ENCODE measurements around the gene ABL1.

The ABL1 gene

GRCh38 chr9:130872093-130872492 lies 37.0 kb downstream of the ABL1 start:
- DNase-seq (ENCODE audit: low read depth): no peak

DNA sequence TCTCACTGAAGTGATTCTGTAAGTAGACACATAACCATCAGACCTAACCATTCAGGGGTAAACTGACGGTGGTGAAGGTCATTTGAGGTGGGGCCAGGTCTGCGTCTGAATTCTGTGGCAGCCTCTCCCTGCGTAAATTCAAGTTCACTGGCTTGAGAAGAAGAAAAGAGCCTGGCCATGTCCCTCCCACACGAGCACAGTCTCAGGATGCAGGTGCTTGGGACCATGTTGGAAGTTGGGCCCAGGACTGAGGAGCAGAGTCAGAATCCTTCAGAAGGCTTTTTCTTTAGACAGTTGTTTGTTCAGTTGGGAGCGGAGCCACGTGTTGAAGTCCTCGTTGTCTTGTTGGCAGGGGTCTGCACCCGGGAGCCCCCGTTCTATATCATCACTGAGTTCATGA lies 37.5 kb downstream of the ABL1 start:
- no peak for DNase-seq (ENCODE audit: low read depth)

- no peak for DNase-seq (ENCODE audit: low read depth)
Measured at GRCh38 chr9:130872912-130873503, 38.0 kb downstream of the ABL1 start.

DNA sequence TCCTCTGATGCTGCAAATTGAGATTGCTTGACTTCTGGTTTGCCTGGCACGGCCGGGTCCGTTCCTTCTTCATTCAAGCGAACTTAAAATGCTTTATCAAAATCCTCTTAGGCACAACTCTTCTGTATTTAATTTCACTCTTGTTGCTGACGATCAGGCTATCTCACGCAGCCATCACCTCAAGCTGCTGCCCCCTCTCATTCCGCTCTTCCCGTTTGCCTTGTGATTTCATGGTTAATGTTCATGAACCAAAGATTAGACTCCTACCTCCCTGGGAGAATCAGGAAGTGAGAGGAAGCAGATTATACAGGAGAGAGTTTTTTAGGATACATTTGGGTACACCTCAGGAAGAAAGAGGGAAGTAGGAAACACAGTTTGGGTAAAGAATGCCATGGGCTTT lies 38.9 kb downstream of the ABL1 start:
- DNase-seq (ENCODE audit: low read depth): no peak

GRCh38 chr9:130874783-130875182 lies 39.7 kb downstream of the ABL1 start:
- DNase-seq (ENCODE audit: low read depth): no peak

- no peak for DNase-seq (ENCODE audit: low read depth)
Measured at GRCh38 chr9:130877300-130877699, 42.2 kb downstream of the ABL1 start.

- DNase-seq (ENCODE audit: low read depth): no peak
Measured at GRCh38 chr9:130878295-130878694, 43.2 kb downstream of the ABL1 start.

DNA sequence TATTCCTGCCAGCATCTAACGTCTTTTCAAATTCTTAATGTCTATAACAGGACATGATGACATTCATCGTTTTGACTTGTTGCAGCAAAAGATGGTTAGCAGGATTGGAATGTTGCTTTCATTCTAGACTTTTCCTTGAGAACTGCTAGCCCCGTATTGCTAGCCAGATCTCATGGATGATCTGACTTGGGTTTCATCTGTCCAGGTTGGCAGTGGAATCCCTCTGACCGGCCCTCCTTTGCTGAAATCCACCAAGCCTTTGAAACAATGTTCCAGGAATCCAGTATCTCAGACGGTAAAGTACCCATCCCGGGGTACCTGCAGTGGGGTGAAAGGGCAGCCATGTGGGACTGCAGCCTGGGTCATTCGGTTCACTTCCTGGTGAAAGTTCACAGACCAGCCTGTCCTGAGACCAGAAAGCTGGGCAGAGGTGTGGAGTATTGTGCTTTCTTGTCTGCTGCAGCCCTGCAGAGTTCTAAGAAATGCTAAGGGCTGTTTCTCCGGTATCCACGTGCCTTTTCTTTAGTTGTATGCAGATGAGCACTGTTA lies 44.9 kb downstream of the ABL1 start:
- no peak for DNase-seq (ENCODE audit: low read depth)

DNA sequence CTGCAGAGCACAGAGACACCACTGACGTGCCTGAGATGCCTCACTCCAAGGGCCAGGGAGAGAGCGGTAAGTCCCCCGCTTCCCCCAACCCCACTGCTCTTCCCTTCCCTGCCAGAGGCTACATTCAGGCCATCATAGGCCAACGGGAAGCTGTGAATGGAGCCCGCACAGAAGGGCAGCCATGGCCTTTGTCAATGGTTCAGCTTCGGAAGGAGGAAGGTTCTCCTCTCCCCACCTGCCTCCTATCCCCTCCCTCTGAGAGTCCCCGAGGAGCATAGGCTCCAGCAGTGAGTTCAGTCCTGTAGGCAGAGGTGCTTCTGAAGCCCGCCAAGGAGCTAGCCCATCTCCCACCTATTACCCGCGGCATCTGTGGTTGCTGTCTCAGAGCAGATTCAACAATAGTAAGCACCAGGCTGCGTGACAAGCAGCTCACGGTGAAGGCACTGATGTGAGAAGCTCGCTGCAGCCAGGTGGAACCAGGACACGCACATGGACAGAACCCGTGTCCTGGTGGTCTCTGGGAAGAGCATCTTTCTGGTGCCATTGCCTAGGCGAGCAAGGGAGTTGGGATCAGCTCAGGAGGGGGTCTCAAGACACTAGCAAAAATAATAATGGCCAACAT lies 45.7 kb downstream of the ABL1 start:
- no peak for DNase-seq (ENCODE audit: low read depth)

- no peak for DNase-seq (ENCODE audit: low read depth)
Measured at GRCh38 chr9:130881516-130881915, 46.5 kb downstream of the ABL1 start.

- DNase-seq (ENCODE audit: low read depth): no peak
Measured at GRCh38 chr9:130882696-130883225, 47.7 kb downstream of the ABL1 start.

- no peak for DNase-seq (ENCODE audit: low read depth)
Measured at GRCh38 chr9:130883479-130883878, 48.4 kb downstream of the ABL1 start.

DNA sequence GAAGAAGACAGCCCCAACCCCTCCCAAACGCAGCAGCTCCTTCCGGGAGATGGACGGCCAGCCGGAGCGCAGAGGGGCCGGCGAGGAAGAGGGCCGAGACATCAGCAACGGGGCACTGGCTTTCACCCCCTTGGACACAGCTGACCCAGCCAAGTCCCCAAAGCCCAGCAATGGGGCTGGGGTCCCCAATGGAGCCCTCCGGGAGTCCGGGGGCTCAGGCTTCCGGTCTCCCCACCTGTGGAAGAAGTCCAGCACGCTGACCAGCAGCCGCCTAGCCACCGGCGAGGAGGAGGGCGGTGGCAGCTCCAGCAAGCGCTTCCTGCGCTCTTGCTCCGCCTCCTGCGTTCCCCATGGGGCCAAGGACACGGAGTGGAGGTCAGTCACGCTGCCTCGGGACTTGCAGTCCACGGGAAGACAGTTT lies 49.1 kb downstream of the ABL1 start:
- DNase-seq (ENCODE audit: low read depth): no peak

GRCh38 chr9:130884542-130885483 lies 49.8 kb downstream of the ABL1 start:
- DNase-seq (ENCODE audit: low read depth): no peak

GRCh38 chr9:130885484-130886375 lies 50.7 kb downstream of the ABL1 start:
- no peak for DNase-seq (ENCODE audit: low read depth)

DNA sequence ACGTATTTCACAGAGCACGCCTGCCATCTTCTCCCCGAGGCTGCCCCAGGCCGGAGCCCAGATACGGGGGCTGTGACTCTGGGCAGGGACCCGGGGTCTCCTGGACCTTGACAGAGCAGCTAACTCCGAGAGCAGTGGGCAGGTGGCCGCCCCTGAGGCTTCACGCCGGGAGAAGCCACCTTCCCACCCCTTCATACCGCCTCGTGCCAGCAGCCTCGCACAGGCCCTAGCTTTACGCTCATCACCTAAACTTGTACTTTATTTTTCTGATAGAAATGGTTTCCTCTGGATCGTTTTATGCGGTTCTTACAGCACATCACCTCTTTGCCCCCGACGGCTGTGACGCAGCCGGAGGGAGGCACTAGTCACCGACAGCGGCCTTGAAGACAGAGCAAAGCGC lies 51.9 kb downstream of the ABL1 start:
- DNase-seq (ENCODE audit: low read depth): no peak

DNA sequence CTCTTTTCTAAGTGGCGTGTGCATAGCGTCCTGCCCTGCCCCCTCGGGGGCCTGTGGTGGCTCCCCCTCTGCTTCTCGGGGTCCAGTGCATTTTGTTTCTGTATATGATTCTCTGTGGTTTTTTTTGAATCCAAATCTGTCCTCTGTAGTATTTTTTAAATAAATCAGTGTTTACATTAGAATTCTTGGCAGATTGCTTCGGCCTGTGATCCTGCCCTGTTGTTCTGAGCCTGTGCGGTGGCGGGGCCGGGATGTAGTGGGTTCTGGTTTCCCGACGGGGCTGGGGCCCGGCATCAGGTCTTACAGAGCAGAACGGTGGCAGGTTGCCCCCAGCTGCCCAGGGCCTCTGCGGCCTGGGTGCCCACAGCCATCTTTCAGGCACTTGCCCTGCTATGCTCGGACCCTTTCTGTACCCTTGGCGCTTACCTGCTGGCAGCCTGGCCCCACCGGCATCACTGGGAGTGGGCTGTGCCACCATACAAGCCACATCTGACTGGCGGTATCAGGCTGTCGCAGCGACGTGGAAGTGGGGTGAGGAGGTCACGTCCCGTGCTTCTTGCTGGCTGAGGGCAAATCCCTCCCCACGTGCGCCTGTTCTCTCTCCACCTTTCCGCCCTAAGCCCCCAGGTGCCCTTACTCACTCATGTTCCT lies 52.6 kb downstream of the ABL1 start:
- no peak for DNase-seq (ENCODE audit: low read depth)

- DNase-seq (ENCODE audit: low read depth): no peak
Measured at GRCh38 chr9:130888146-130888885, 53.3 kb downstream of the ABL1 start.

DNA sequence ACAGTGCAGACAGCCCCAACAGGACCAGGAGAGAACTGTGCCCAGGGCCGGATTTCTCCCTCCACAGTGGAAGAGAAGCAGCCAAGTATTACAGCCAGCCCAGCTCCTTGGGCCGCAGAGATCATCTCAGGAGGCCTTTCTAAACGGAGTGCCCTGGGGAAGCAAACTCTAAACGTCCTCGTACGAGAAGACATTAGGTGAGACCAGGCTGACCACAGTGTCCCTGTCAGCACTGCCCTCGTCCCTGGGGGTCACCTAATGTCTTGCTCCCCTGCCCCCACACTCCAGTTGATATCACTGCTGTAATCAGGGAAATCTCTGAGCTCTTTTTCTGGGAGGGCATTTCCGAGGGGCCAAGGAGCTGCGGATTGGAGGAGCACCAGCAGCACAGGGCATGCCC lies 55.1 kb downstream of the ABL1 start:
- no peak for DNase-seq (ENCODE audit: low read depth)
